ENCODE measurements around the gene CTNNBL1.
A peak's percentile ranks its signal among the peaks of the same experiment; 100 is the strongest.

Gene CTNNBL1

DNA sequence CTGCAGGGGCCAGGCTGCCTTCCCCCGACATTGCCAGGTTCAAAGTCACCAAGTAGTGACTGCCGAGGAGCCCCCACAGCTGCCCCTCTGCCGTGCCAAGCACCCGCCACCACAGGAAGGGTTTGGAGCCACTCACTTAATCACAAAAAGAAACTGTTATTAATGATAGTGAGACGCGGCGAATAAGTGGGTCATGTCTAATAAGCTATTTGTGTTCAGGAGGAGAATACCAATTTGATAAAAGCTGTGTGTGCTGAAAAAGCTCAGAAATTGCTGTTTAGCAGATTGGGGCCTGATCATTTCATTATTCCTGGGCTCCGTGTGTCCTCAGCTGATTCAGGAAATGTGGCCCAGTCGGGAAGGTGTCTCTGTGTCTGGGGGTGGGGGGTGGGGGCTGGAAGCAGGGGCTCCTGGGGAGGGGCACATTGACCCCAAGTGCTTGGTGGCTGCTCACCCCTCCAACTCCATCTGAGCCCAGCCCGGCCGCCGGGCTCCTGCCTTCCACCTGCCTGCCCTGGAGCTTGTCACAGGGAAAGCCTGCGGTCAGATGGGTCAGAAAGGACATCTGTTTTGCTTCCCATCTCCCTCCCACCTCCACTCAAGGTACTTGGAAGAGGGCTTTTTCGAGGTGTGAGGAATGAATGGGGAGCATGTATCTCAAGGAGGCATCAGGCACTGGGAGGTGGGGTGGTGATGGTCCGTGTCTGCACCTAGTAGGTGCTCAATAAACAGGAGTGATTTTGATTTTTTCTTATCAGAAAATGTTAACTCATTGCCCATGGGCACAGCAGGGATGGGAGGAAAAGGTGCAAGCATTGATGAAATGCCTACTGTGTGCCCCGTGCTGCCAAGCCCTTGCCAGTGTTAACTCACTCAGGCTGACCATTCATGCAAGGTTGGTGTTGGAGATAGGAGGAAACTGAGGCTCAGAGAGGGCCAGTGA is 212.1 kb downstream of the CTNNBL1 start:
- no peak for DNase-seq

DNA sequence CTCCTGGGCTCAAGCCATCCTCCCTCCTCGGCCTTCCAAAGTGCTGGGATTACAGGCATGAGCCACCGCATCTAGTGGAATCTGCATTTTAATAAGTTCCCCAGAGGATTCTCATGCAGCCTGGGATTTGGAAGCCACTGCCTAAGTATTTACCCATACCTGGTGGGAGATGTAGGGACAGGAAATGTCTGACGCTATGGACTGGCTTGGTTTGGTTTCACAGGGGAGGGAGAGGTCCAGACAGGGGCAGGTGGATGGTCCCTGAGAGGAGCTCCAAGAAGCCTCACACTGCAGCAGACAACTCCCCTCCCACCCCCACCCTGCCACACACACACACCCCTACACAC is 213.5 kb downstream of the CTNNBL1 start:
- DNase-seq, result no peak

DNA sequence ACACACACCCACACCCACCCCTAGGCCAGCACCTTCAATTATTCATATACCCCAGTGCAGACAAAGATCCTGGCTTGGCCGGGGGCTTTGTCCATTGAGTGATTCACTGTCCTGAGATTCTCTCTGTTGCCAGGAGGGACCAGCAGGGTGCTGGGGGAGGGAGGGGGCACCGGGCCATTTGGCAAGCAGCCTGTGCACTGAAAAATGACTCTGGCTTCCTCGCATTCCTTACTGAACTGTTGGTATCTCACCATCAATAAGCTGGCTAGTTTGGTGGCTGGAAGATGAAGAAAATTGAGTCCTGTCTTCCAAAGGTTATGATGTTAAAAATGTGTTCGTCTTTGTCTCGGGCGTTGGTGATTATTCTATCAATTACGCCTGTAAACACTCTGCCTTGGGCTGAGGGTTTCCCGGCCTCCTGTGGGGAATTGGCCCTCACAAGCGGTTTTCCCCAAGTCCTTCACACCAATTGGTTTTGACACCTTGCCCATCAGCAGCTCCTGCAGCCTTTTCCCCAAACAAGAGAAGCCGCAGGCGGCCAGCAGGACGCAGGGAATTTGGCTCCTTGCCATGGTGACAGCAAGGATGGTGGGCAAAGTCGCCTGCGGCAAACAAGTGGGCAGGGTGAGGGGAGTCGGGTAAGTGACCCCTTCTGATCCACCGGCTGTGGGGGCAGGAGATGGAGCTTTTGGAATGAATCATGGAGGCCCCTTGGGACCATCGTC is 214.0 kb downstream of the CTNNBL1 start:
- no peak for DNase-seq

DNA sequence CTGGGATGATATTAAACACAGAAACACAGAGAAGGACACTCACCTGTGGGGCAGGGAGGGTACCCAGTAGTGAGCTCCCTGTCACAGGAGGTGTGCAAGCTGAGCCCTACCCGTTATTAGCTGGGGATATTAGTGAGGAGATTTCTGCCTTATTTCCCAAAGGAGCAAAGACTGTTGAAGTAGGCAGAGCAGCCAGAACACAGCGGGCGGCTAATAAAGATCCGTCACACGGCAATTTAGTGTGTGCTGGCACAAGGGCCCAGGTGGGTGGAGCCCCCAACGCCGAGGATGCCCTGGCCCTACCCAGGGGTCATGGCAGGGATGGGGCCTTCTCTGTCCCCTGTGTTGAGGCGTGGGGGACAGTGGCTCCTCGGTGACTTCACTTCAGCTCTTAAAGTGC is 217.4 kb downstream of the CTNNBL1 start:
- DNase-seq, result no peak

DNA sequence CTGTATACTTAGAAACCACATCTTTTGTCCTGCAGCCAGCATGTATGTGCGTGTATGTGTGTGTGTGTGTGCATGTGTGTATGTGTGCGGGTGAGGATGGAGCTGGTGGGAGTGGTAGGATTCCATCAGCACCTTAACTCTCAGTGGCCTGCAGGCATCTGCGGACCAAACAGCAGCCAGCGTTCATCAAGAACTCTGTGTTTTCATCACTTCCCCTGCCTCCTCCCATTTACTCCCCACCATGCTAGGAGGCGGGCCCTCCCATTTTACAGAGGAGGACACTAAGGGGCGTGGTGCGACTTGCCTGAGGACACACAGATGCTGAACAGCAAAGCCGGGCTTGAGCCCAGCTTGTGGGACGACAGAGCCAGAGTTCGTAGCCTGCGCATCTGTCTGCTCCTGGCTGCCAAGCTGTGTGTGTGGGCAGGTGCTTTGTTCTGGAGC is 218.0 kb downstream of the CTNNBL1 start:
- no peak for DNase-seq

DNA sequence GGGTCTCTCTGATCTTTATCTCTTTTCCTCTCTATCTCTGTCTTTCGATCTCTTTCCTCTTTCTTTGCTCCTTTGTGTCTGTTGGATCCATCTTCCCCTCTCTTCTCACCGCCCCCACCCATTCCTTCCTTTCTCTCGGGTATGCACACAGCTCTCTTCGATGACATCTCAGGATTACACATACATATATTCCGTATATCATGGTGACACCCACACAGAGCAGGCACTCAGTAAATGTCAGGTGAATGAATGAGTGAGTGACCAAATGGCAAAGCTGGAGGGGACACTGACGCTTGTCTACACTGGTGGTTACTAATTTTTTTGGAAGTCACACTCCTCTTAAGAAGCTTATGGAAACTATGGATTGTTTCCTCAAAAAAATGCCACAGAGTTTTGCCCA is 219.0 kb downstream of the CTNNBL1 start:
- no peak for DNase-seq

DNA sequence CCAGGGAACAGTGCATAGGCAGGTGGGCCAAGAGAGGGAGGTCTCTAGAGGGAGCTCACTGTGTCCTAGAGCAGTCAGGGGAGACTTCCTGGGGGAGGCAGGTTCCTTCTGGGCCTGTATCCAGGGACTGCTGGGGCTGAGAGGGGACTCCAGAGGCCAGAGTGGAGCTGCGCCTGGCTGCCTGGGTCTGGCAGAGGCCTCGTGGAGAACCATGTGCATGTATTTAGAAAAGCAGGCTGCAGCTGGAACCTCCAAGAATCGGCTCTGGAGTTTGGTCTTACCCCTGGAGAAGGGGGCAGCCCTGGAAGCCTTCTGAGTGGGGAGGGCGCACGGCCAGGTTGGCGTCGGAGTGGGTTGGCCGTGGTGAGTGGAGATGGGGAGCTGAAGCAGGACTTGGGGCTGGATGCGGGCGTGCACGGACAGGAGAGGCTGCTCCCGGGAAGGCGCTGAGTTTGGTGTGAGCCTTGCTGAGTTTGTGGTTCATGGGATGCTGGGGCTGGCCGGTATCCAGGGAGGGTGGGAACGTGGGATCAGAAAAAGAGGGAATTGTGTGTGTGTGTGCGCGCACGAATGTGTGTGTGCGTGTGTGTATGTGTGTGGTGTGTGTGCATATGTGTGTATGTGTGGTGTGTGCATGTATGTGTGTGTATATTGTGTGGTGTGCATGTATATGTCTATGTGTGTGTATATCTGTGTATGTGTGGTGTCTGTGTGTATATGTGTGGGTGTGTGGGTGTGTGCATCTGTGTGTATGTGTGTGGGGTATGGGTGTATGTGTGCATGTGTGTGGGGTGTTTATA is 219.9 kb downstream of the CTNNBL1 start:
- DNase-seq, result no peak

DNA sequence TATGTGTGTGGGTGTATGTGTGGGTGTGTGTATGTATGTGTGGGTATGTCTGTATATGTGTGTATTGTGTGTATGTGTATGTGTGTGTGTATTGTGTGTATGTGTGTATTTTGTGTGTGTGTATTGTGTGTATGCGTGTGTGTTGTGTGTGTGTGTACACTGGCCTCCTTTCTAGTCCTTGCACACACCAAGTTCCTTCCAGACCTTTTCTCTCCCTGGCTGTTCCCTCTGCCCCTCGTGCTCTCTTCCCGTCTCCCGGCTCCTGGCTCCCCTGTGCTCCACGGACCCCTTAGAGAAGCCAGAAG is 220.5 kb downstream of the CTNNBL1 start:
- DNase-seq, result no peak

DNA sequence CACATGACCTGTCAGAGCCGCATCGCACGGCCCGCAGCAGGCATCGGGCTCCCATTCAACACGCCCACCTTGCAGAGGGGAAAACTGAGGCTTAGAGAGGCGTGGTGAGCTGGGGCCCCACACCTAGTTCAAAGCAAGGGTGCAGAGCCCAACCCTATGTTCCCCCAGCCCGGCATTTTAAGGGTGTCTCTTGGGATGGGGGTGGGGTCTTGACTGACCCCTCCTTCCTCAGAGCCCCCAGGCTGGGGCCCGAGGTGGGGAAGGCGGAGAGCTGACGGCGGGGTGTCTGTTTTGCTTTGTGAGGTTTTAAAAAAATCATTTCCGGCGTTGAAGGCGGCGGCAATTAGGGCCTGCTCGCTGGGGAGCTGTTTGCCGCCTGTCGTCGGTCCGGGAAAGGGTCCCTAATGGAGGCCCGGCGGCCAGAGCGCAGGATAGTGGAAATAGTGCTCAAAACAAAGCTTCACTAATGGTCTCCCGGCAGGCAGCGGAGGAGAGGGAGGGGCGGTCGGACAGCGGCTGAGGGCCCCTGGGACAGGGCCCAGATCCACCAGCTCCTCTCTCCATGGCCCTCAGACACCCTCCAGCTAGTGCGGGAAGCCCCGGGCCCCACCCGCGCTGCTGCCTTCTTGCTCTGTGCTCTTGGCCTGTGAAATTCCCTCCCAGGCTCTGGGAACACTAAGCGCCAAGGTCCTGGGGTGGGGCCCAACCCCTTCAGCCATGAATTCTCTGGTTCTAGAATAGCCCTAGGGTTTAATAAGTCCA is 221.0 kb downstream of the CTNNBL1 start:
- DNase-seq, result peak; percentile 17

DNA sequence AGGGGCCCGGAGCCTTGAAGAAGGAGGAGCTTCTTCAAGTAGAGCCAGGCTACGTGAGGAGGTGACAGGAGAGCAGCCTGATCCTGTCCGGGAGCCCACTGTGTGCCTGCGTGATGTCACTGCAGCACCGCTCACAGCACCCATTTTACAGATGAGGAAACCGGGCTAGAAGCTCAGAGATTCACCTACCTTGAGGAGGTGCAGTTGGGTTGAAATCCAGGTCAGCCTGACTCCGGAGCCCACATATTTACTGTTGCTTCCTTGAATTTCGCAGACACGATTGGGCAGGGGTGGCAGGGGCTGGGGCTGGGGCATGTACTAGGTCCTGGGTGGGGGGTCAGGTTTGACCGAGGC is 221.6 kb downstream of the CTNNBL1 start:
- no peak for DNase-seq

DNA sequence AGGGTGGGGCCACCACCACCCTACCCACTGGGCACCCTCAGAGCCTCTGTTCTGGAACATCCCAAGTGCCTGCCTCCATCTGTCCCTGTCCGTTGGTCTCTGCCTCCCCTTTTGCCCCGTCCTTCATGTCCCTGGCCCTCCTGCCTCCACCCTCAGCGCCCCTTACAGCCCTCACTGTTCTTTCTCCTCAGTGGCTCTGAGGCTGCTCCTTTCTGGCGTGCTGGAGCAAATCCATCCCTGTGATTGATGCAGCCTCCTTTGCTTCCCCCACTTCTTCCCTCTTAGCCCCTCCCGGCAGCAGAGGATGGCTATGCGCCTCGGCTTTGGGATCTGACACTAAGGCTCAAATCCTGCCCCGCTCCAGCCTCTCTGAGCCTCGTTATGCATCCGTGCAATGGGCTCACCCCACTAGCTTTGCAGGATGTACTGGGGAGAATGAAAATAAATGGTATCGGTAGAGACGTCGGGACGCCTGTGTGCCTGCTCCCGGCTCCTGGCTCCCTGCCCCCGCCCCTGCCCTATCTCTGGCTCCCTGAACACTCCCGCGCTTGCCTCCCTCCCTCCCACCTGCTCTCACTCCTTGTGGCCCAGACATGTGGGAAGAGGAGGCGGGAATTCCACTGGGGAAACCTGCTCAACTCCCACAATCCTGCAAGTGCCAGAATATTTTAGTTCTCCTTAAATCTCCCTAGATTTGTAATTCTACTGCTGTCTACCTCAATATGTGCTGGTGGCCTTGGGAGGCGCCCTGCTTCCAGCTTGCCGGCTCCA is 222.2 kb downstream of the CTNNBL1 start:
- no peak for DNase-seq

DNA sequence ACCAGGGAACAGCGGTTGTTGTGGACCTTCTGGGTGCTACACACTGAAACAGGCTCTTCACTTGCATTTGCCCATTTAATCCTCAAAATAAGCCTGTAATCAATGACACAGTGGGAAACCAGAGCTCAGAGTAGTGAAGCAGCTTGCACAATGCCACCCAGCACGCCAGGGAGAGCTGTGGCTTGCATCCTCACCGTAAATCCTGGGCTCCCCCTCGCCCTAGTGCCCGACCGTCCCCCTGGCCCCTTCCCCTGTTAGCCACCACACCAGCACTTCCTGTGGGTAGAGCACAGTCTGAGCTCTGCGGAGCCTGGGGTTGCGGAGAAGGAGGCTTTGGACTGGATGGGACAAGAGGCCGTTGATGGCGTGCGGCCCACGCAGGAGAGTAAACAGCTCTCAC is 223.6 kb downstream of the CTNNBL1 start:
- no peak for DNase-seq

DNA sequence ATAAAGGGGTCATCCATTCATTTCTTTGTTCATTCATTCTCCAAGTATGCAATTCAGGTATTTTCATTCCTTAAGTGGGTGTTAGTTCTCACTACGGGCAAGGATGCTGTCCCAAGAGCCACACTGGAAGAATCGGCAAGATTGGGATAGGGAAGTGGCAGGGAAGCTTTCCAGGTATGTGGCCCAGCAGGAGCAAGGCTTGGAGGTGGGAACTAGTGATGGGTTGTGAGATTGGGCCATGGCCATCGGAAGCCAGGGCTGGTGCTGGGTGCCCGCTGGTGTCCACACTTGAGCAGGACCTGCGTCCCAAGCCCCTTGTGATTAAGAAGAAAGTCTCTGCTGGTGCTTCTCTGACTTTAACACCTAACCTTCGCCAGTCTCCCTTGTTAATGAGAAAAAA is 224.2 kb downstream of the CTNNBL1 start:
- DNase-seq, result no peak

DNA sequence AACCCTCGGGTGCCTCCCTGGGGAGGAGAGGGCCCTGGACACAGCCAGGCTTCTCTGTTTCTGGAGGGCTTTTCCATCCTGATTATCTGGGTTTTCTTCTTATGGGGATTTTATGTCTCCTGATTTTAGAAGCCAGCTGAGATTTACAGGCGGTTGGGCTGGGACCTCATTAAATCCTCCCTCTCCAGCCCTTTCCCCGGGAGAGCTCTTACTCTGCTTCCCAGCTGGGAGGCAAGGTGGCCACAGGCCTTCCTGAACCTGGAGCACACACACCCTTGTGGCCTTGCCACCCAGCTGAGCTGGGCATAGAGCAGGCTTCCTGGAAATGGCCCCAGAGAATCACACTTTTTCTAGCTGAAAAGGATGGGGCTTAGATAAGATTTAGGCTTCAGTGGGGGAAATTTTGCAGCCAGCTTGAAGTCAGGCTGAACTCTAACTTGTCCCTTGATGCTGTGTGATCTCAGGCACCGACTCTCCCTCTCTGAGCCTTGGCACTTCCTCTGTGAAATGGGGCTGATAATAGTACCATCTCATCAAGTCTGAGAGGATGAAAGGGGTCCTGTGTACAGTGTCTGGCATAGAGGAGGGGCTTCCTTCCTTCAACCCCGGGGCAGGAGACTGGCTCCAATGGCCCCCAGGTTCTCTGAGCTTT is 225.7 kb downstream of the CTNNBL1 start:
- no peak for DNase-seq

DNA sequence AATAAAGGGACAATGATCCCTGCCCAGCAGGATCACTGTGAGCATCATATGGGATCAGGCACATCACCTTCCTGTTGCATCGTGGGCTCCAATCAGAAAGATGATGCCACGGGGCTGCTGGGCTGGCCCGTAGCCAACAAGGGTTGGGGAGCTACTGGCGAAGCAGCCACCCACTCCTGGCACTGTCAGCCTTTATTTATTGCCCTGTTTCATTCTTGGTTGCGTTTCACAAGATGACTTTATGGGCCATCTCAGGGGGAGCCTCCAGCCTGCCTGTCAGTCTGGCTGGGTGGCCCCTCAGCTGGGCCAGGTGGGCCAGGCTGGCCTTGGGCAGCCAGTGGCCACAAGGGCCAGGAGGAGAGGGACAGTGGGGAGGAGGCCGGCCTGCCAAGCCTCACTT is 226.4 kb downstream of the CTNNBL1 start:
- no peak for DNase-seq

DNA sequence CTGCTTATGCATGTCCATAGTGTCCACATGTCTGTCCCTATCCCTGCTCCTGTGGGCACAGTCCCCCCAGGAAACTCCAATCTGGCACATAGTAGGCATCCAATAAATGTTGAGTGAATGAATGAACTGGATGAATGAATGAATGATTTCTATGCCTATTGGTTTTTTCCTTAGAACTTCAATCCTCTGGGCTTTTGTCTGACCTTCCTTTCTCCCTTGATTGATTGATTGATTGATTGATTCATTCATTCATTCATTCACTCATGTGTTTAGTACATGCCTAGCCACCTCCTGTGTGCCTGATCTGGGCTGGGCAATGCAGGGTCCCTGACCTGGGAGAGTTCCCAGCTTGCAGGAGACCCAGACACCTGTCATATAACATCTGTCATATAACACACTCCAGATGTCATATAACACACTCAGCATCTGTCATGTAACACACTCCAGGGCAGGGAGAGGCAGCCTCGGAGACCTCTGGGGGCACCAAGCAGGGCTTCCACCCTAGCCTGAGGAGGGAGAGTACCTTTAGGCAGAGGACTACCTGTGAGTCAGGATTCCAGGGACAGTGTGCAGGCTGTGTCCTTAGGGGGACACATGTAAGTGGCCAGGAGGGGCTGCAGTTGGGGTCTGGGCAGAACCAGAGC is 227.0 kb downstream of the CTNNBL1 start:
- DNase-seq, result no peak

DNA sequence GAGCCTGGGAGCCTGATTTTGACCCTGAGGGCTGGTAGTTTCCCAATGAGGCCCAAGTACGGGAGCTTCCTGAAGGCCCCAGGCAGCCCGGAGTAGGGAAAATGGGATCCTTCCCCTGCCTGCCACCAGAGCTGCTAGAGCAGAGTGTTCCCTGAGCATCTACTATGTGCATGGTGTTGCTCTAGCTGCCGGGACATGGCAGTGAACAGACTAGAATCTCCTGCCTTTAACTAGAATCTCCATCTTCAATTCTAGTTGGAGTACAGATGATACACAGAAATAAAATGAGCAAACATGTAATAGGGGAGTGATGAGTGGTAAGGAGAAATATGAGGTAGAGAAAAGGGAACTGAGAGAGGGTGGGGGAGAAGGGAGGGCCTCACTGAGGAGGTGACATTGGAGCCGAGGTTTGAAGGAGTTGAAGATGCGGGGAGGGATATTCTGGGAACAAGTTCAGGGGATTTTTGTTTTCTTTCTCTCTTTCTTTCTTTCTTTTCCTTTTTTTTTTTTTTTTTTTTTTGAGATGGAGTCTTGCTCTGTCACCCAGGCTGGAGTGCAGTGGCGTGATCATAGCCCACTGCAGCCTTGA is 227.6 kb downstream of the CTNNBL1 start:
- no peak for DNase-seq
